ENCODE measurements around the gene USP25. TPM values are rescaled to one million over a fixed set of nuclear protein-coding genes. Genes with fewer than 3 reads are reported as not detected.

USP25 gene
- total RNA-seq, 2 donors from 2014 or later, result 37.4 to 37.6 TPM

GRCh38 chr21:15872236-15872635 is 142.5 kb downstream of the USP25 start:
- DNase-seq (no peak), ATAC-seq (replicated peaks in 1 of 2) (no peak)
- peaks cover 6 to 22% of the 10 kb centered on the region in 2 donors for H3K36me3 Mint-ChIP-seq (ENCODE audit: insufficient read depth in 2 of 2)
- H3K27ac Mint-ChIP-seq, result no peak overlapping the region
- H3K4me3 Mint-ChIP-seq, result no peak overlapping the region
- H3K27me3 Mint-ChIP-seq (ENCODE audit: low read depth), result no peaks in the 10 kb centered on the region
- H3K4me1 Mint-ChIP-seq (ENCODE audit: low read depth), result no peaks in the 10 kb centered on the region
- H3K9me3 Mint-ChIP-seq, result peaks cover 0 to 2% of the 10 kb centered on the region in 2 donors

DNA sequence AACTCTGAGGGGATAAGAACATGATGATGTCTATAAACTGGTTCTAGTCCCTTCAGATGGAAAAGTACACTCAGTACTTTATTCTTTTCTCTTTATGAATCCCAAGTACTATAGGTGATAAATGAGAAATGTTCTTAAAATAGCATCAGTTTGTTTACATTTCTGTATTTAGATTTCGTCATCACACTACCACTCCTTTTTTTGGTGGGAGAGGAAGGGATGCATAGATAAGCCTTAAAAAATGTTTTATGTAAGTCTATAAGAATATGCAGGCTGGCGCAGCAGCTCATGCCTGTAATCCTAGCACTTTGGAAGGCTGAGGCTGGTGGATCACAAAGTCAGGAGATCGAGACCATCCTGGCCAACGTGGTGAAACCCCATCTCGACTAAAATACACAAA is 144.8 kb downstream of the USP25 start:
- ATAC-seq (replicated peaks in 1 of 2), result no peak
- Mint-ChIP-seq H3K36me3 (ENCODE audit: insufficient read depth in 2 of 2) (peaks cover 6 to 29% of the 10 kb centered on the region in 2 donors), H3K27ac (peak overlapping the region; percentile 24), H3K4me3 (no peak overlapping the region), H3K27me3 (ENCODE audit: low read depth) (no peaks in the 10 kb centered on the region), H3K9me3 (peaks cover 0 to 2% of the 10 kb centered on the region in 2 donors), H3K4me1 (ENCODE audit: low read depth) (no peaks in the 10 kb centered on the region)
- DNase-seq, result no peak

DNA sequence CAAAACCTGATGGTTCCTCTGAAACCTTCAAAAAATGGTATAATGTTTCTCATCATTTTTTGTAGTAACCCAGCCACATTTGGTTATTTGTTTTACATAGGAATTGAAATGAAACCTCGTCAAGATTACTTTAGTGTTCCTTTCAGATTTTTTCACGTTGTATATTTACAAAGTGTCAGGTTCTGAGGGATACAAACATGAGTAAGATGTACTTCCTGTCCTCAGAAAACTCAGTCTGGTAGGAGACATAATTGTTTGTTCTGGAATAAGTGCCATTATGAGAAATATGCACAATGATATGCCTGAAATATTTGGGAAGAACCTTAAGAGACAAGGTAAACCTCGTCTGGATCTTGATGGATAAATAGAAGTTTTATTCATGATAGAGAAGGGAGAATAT is 145.5 kb downstream of the USP25 start:
- H3K27me3 Mint-ChIP-seq (ENCODE audit: low read depth), result no peaks in the 10 kb centered on the region
- H3K4me1 Mint-ChIP-seq (ENCODE audit: low read depth), result no peaks in the 10 kb centered on the region
- DNase-seq (no peak), ATAC-seq (replicated peaks in 1 of 2) (no peak)
- no peak overlapping the region for H3K4me3 Mint-ChIP-seq
- peaks cover 6 to 31% of the 10 kb centered on the region in 2 donors for H3K36me3 Mint-ChIP-seq (ENCODE audit: insufficient read depth in 2 of 2)
- H3K9me3 Mint-ChIP-seq, result peaks cover under 1 to 2% of the 10 kb centered on the region in 2 donors
- no peak overlapping the region for H3K27ac Mint-ChIP-seq

- ATAC-seq (replicated peaks in 1 of 2) (no peak), DNase-seq (no peak)
- Mint-ChIP-seq H3K9me3 (no peaks in the 10 kb centered on the region), H3K27ac (no peak overlapping the region), H3K36me3 (ENCODE audit: insufficient read depth in 2 of 2) (no peaks in the 10 kb centered on the region), H3K4me3 (no peak overlapping the region), H3K4me1 (ENCODE audit: low read depth) (no peaks in the 10 kb centered on the region), H3K27me3 (ENCODE audit: low read depth) (no peaks in the 10 kb centered on the region)
These were observed 164.1 kb downstream of the USP25 start for GRCh38 chr21:15893902-15894301.

GRCh38 chr21:15894596-15894995 is 164.8 kb downstream of the USP25 start:
- Mint-ChIP-seq H3K9me3 (no peaks in the 10 kb centered on the region), H3K4me3 (no peak overlapping the region), H3K27me3 (ENCODE audit: low read depth) (no peaks in the 10 kb centered on the region), H3K4me1 (ENCODE audit: low read depth) (no peaks in the 10 kb centered on the region), H3K36me3 (ENCODE audit: insufficient read depth in 2 of 2) (peaks cover 0 to 2% of the 10 kb centered on the region in 2 donors), H3K27ac (no peak overlapping the region)
- DNase-seq (no peak), ATAC-seq (replicated peaks in 1 of 2) (no peak)

- H3K36me3 Mint-ChIP-seq (ENCODE audit: insufficient read depth in 2 of 2), result peaks cover 0 to 3% of the 10 kb centered on the region in 2 donors
These were observed 165.6 kb downstream of the USP25 start for GRCh38 chr21:15895142-15896106.

DNA sequence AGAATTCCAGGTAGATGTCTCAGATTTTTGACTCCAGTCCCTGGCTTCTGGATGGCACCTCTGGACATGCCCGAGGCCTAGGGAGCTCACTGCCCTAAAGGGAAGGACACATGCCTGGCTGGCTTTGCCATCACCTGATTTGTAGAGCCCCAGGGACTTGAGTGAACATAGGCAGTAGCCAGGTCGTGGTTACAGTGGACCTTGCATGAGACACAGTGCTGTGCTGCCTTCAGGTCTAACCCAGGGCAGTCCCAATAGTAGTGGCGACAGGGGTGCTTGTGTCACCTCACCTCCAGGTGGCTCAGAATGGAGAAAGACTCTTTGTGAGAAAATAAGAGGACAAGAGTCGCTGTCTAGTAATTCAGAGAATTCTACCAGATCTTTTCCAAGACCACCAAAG is 166.7 kb downstream of the USP25 start:
- no peak for DNase-seq

More at GRCh38 chr21:15895142-15896106, 165.6 kb downstream of the USP25 start:
- no peak for ATAC-seq (replicated peaks in 1 of 2)
- Mint-ChIP-seq H3K4me1 (ENCODE audit: low read depth) (no peaks in the 10 kb centered on the region), H3K27ac (no peak overlapping the region), H3K9me3 (peaks cover 3 to 6% of the 10 kb centered on the region in 2 donors), H3K27me3 (ENCODE audit: low read depth) (peaks cover 5% of the 10 kb centered on the region), H3K4me3 (no peak overlapping the region)
- no peak for DNase-seq

DNA sequence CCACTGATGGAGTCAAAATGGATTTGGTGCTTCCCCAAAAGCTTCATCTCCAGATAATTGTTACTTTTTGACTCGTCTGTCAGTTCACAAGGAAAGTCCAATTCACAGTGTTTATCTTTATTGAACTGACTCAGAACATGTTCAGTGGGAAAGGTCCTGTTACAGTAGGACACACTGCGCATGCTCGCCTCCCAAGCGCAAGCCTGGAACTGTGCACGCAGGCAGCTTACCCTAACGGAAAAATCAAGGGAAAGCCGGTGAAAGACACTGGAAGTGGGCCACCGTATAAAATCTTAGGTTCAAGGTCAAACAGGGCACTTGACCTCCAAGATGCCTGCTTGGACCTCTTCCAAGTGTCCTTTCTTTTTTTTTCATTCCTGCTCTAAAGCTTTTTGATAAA is 174.6 kb downstream of the USP25 start:
- peaks cover 2 to 8% of the 10 kb centered on the region in 2 donors for H3K36me3 Mint-ChIP-seq (ENCODE audit: insufficient read depth in 2 of 2)
- no peaks in the 10 kb centered on the region for H3K4me1 Mint-ChIP-seq (ENCODE audit: low read depth)
- H3K4me3 Mint-ChIP-seq, result no peak overlapping the region
- peaks cover 6% of the 10 kb centered on the region for H3K27me3 Mint-ChIP-seq (ENCODE audit: low read depth)
- DNase-seq (no peak), ATAC-seq (replicated peaks in 1 of 2) (no peak)
- peaks cover 13 to 20% of the 10 kb centered on the region in 2 donors for H3K9me3 Mint-ChIP-seq
- H3K27ac Mint-ChIP-seq, result no peak overlapping the region

More for the DNA sequence above, 166.7 kb downstream of the USP25 start:
- peaks cover 2 to 4% of the 10 kb centered on the region in 2 donors for H3K36me3 Mint-ChIP-seq (ENCODE audit: insufficient read depth in 2 of 2)
- peaks cover 7 to 8% of the 10 kb centered on the region in 2 donors for H3K9me3 Mint-ChIP-seq
- H3K4me1 Mint-ChIP-seq (ENCODE audit: low read depth), result no peaks in the 10 kb centered on the region
- no peak overlapping the region for H3K4me3 Mint-ChIP-seq
- peaks cover 6% of the 10 kb centered on the region for H3K27me3 Mint-ChIP-seq (ENCODE audit: low read depth)
- no peak for ATAC-seq (replicated peaks in 1 of 2)
- H3K27ac Mint-ChIP-seq, result no peak overlapping the region

DNA sequence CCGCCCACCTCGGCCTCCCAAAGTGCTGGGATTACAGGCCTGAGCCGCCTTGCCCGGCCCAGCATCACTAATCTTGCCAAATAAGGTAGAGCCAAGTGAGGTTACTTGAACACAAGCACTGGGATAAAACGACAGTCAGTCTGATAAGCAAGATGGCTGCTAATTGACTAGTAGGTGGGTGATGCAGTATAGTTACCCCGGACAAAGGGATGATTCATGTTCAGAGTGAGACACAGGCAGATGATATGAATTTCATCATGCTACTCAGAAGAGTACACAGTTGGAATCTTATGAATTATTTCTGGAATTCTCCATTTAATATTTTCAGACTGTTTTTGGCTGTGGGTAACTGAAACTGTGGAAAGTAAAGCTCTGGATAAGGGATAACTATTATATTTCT is 178.4 kb downstream of the USP25 start:
- Mint-ChIP-seq H3K9me3 (peaks cover 2 to 9% of the 10 kb centered on the region in 2 donors), H3K36me3 (ENCODE audit: insufficient read depth in 2 of 2) (peaks cover 0 to 3% of the 10 kb centered on the region in 2 donors)
- no peak for ATAC-seq (replicated peaks in 1 of 2)

DNA sequence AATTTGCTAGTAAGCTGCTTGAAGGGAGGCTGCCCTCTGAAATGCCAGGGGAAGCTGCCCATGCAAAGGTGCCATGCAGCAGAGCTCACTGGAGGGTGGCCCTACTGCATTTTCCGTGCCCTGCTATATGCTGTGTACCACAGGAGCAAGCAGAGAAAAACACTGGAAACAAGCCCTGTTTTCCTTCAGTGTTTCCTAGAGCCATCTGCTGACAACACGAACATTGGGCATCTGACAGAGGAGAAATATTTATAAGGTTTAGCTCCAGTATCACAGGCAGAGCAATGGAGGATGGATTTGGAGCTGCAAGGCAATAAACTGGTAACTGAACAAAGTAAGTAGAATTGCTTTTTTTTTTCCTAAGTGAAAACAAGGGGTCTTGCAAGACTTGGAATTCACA is 198.4 kb downstream of the USP25 start:
- Mint-ChIP-seq H3K9me3 (peaks cover 0 to 2% of the 10 kb centered on the region in 2 donors), H3K4me3 (no peak overlapping the region)
- ATAC-seq (replicated peaks in 1 of 2), result no peak

More for the DNA sequence above, 178.4 kb downstream of the USP25 start:
- no peak overlapping the region for H3K27ac Mint-ChIP-seq
- H3K27me3 Mint-ChIP-seq (ENCODE audit: low read depth), result no peaks in the 10 kb centered on the region
- DNase-seq, result no peak
- H3K4me1 Mint-ChIP-seq (ENCODE audit: low read depth), result no peaks in the 10 kb centered on the region
- no peak overlapping the region for H3K4me3 Mint-ChIP-seq

GRCh38 chr21:15928686-15929425 is 199.1 kb downstream of the USP25 start:
- H3K27me3 Mint-ChIP-seq (ENCODE audit: low read depth), result no peaks in the 10 kb centered on the region
- no peak for ATAC-seq (replicated peaks in 1 of 2)
- H3K36me3 Mint-ChIP-seq (ENCODE audit: insufficient read depth in 2 of 2), result no peaks in the 10 kb centered on the region
- H3K27ac Mint-ChIP-seq, result no peak overlapping the region
- no peak for DNase-seq
- H3K4me3 Mint-ChIP-seq, result no peak overlapping the region
- no peaks in the 10 kb centered on the region for H3K4me1 Mint-ChIP-seq (ENCODE audit: low read depth)
- peaks cover 0 to 2% of the 10 kb centered on the region in 2 donors for H3K9me3 Mint-ChIP-seq

More for the DNA sequence above, 198.4 kb downstream of the USP25 start:
- H3K27ac Mint-ChIP-seq, result no peak overlapping the region
- H3K36me3 Mint-ChIP-seq (ENCODE audit: insufficient read depth in 2 of 2), result no peaks in the 10 kb centered on the region
- no peaks in the 10 kb centered on the region for H3K4me1 Mint-ChIP-seq (ENCODE audit: low read depth)
- H3K27me3 Mint-ChIP-seq (ENCODE audit: low read depth), result no peaks in the 10 kb centered on the region
- DNase-seq, result no peak

GRCh38 chr21:15929536-15929935 is 199.8 kb downstream of the USP25 start:
- H3K4me1 Mint-ChIP-seq (ENCODE audit: low read depth), result no peaks in the 10 kb centered on the region
- H3K36me3 Mint-ChIP-seq (ENCODE audit: insufficient read depth in 2 of 2), result no peaks in the 10 kb centered on the region
- DNase-seq (no peak), ATAC-seq (replicated peaks in 1 of 2) (no peak)
- no peak overlapping the region for H3K27ac Mint-ChIP-seq
- H3K27me3 Mint-ChIP-seq (ENCODE audit: low read depth), result no peaks in the 10 kb centered on the region
- no peak overlapping the region for H3K4me3 Mint-ChIP-seq
- peaks cover 0 to 2% of the 10 kb centered on the region in 2 donors for H3K9me3 Mint-ChIP-seq
